HG03025 (cell line): ENCODE data around the gene S100A5.

Source experiments
- ATAC-seq: cut with Tn5 transposase; IDR thresholded peaks from one replicate; pipeline ENCODE4 v1.9.1; 2021; ENCODE audit warnings: mild to moderate bottlenecking, moderate library complexity; ENCODE audit not compliant: unreplicated experiment, low FRiP score

The S100A5 gene

DNA sequence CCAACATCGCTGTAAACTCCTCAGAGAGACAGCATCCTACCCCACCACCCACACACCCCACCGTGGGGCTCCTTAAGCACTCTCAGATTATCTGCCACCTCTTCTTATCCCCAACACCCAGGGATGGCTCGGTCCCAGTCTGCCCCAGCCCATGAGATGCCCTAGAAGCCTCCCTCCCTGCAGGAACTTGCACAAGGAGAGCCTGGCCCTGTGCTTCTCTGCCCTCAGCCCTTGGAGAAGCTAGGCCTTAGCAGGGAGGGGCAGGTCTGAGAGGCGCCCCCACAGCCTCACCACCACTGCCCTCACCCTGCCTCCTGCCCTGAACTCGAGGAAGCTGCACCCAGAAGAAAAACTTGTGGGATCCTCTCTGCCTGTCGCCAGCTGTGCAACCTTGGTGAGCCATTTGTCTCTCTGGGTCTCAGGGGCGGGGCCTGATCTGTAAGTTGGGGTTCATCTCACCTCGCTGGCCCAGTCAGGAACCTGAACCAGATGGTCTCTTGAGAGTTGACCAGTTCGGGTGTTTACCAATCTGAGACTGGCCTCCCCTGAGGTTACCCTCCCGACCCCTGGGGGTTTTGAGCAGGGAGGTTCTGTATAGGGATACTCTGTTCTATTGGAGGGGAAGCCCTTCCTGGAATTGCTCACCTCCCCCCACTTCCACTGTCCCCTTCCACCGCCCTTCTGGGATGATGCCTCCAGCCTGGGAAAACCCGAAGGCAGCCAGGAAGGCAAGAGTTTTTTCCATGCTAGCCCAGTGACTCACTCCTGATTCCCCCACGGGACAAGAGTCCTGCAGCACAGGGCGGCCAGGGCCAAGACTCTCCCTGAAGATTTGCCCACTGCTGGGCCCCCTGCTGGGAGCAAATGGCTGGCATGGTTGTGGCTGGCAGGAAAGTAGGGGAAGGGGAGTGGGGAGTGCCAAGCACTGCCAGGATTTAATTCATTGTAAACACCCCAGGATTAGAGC is 8.3 kb upstream of the S100A5 start, which contains the start of gene S100A3:
Gene S100A3, minus strand, starts transcription at position 537 of the 967 bp plus-strand sequence. CDS start 773 bp downstream, outside the sequence.
- no peak for ATAC-seq

DNA sequence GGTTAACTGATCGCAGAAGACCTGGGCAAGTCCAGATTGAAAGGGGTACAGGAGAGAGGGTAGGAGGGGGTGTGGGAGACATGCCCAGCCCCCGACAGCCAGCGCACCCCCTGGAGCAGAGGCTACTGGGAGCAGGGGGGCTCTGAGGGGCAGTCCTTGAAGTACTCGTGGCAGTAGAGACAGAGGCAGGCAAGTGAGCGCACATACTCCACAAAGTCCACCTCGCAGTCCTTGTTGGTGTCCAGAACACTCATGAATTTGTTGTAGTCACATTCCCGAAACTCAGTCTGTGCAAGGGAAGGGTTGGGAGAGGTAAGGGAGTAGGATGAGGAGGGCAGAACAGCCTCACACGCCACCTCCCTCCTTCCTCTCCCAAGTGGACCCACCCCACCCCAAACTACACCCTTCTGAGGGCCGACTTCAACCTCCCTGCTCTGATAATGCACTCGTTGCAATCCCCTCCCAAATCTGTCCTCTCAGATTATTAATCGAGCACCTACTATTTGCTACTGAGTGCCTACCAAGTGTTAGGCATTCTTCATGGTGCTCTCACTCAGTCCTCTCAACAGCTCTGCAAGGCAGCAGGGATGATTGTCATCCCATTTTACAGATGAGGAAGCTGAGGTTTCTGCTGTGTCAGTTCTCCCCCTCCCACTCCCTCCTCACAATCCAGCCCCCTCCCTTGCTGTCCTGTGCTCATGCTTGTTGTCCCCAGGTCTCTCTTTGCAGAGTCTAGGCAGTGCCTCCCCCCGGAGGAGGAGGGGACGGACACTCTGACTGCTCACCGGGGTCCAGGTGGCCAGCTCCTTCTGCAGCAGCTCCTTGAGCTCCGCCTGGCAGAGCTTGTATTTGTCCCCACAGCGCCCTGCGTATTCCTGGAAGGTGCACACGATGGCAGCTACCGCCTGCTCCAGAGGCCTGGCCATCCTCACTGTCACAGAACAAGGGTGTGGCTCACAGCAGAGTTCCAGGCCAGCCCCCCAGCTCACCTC is 7.1 kb upstream of the S100A5 start:
- no peak for ATAC-seq

- no peak for ATAC-seq
These were observed 6.2 kb upstream of the S100A5 start for GRCh38 chr1:153546796-153547559.

GRCh38 chr1:153546371-153546770 is 5.6 kb upstream of the S100A5 start:
- ATAC-seq: no peak

- ATAC-seq: no peak
These were observed 4.6 kb upstream of the S100A5 start, which contains the start of gene S100A4 for GRCh38 chr1:153545067-153546055. Gene S100A4 (minus strand): TSS chr1:153545806. CDS start chr1:153544794, 1,012 bp downstream.

DNA sequence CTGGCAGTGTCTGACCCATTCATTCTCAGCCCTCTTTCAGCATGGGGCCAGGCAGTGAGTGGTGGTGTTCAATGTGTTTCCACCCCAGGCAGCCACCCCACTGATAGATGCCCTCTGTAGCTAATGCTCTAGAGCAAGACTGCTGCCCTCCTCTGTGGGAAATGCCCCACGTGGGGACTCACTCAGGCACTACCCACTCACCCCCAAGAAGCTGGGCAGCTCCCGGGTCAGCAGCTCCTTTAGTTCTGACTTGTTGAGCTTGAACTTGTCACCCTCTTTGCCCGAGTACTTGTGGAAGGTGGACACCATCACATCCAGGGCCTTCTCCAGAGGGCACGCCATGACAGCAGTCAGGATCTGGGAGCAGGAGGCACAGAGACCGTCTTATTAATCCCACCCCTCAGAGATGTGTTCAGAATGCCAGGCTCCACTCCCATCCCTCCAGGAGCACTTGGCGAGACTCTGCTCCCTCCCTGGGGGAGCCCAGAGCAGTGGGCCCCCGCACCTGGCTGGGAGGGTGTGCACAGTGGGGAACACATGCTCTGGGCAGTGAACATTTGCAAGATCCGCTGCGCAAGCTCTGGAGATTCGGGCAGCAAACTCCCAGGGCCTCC is 3.8 kb upstream of the S100A5 start:
- ATAC-seq: no peak

DNA sequence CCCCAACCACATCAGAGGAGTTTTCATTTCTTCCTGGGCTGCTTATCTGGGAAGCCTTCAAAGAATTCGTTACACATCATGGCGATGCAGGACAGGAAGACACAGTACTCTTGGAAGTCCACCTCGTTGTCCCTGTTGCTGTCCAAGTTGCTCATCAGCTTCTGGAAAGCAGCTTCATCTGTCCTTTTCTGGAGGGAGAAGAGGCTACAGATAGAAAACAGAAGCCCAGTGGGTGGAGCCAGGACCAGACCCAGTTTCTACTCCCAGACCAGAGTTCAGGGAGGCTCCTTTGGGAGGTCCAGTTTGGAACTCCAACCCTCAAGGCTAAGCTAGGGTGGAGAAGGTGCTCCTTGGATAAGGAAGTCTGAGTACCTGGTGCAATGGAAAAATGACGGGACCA is 3.0 kb upstream of the S100A5 start:
- ATAC-seq: no peak

DNA sequence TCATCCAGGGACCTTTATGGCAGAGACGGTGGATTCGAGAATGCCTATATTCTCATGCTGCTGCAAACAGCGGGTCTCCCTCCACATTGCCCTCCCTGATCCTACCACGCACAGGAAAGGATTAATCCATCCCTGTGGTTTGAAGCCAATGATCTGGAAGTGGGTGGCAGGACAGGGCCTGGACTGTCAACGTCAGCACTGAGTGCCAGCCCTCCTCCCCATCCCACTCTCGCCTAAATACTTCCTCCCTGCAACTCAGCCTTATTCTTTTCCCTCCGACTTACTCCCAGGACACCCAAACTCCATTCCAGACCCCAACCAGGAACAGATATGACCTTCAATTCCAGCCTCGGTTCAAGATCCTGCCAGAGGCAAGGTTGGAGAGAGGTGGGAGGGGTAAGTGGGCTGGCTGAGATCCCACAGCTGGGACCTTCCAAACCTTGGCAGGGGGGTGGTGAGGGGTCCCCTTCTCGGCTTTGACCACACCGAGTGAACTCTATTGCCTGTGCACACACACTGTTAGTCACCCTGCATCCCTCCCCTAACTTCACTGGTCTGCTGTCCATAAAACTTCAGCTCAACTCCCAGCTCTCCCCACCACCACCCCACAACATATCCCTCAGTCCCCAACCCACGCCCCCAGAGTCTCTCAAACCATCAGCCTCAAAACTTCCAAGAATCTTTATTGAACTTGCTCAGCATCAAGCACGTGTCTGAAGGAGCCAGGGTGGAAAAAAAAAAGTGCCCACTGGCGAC is 2.4 kb upstream of the S100A5 start:
- ATAC-seq: no peak

- no peak for ATAC-seq
These were observed 1.2 kb upstream of the S100A5 start for GRCh38 chr1:153541641-153542590.

- ATAC-seq: no peak
These were observed 1.2 kb downstream of the S100A5 start for GRCh38 chr1:153539395-153540093.

DNA sequence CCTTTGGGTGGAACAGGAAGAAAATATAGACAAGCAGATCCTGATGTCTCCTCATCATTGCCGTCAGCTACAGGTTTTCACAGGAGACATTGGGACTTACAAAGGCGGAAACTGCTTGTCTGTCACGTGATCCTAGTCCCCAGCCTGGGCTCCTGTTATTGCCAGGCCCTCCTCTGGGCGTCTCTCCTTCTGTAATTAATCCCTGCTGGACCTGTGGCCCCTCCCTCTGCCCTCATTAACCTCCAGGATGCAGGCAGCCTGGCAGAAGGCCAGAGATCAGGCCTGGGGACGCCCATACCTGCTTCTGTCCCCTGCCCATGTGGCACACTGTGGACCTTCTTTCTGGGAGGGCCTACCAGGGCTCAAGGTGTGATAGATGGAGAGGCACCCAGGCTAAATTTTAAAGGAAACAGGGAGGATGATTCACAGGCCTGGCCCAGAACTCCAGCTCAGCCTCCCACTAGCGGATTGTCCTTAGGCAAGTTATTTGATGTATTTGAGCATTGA is 2.4 kb downstream of the S100A5 start:
- no peak for ATAC-seq

DNA sequence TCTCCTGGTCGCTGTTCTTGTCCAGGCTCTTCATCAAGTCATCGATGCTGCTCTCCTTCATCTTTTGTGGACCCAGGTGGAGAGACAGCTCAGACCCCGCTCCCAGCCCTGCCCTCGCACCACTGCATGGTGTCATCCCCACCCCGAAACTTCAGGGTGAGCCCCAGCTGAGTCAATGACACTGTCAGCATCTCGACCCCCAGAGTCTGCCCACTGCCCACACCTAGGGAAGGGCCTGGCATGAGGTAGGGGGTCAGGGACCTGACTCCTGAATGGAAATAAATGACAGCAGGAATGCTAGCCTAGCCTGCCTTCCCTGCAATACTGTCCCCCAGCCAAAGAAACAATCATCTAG is 3.4 kb downstream of the S100A5 start:
- ATAC-seq: no peak

- no peak for ATAC-seq
These were observed 3.9 kb downstream of the S100A5 start for GRCh38 chr1:153536671-153537375.

GRCh38 chr1:153536012-153536670 is 4.6 kb downstream of the S100A5 start:
- ATAC-seq: no peak
